22Rv1 (cell line): ENCODE data around the gene SF3B2.

Experiments
- CTCF ChIP-seq: fragments of 450-650 bp; IDR thresholded peaks from 2 replicates; pipeline ENCODE4 v1.5.1; 2017; ENCODE audit warnings: mild to moderate bottlenecking
- ZFX ChIP-seq: fragments of 450-650 bp; IDR thresholded peaks from 2 replicates; pipeline ENCODE4 v1.6.1; 2017; ENCODE audit warnings: antibody characterized with exemption, borderline replicate concordance

DNA sequence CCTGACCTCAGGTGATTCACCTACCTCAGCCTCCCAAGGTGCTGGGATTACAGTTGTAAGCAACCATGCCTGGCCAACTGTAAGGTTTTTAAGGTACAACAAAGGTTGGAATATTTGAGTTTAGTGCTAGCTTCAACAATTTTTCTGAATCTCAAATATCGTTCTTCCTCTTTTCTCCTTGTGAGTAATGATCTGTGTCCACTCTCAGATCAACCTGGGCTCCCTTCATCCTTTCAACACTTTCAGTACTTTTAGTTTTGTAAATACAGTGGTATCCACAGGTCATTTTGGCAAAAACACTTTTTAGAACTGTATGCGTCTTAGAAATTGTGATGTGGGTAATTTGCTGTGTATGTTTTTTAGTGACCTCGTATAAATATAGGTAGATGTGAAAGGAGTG, 25.8 kb downstream of the SF3B2 start:
- no peak for TF ChIP-seq CTCF
- no peak for TF ChIP-seq ZFX
